Neural progenitor cell (in vitro differentiated cells): ENCODE measurements around the gene RPN2. TPM values are rescaled to one million over a fixed set of nuclear protein-coding genes. Genes with fewer than 3 reads are reported as not detected.

Experiments
- DNase-seq: peaks from one replicate; pipeline ENCODE4 v3.0.0-alpha.2; 2016; ENCODE audit warnings: low spot score
- H2AFZ ChIP-seq: fragments of 200-600 bp; sonication (generic); replicated peaks from 2 replicates; pipeline ENCODE4 v1.6.1; 2016; ENCODE audit warnings: antibody characterized with exemption
- H3F3A ChIP-seq: fragments of 200-600 bp; sonication (generic); 2 replicates; pipeline ENCODE4 v1.6.1; 2016; ENCODE audit warnings: antibody characterized with exemption, low read depth
- H3K27ac ChIP-seq: fragments of 200-600 bp; sonication (generic); 2 replicates; pipeline ENCODE4 v1.5.1; 2016; ENCODE audit warnings: mild to moderate bottlenecking
- H3K27me3 ChIP-seq: fragments of 200-600 bp; sonication (generic); 2 replicates; pipeline ENCODE4 v1.6.1; 2016; ENCODE audit warnings: mild to moderate bottlenecking, moderate library complexity
- H3K36me3 ChIP-seq: fragments of 200-600 bp; sonication (generic); 2 replicates; pipeline ENCODE4 v1.5.1; 2016
- H3K4me1 ChIP-seq: fragments of 200-600 bp; sonication (generic); 2 replicates; pipeline ENCODE4 v1.6.1; 2016; ENCODE audit warnings: mixed run types
- H3K4me2 ChIP-seq: fragments of 200-600 bp; sonication (generic); 2 replicates; pipeline ENCODE4 v1.6.1; 2016
- H3K4me3 ChIP-seq: fragments of 200-600 bp; sonication (generic); 2 replicates; pipeline ENCODE4 v1.5.1; 2016
- H3K79me2 ChIP-seq: fragments of 200-600 bp; sonication (generic); 2 replicates; pipeline ENCODE4 v1.6.1; 2016; ENCODE audit warnings: low read depth
- H3K9ac ChIP-seq: fragments of 200-600 bp; sonication (generic); 2 replicates; pipeline ENCODE4 v1.6.1; 2016
- H3K9me3 ChIP-seq: fragments of 200-600 bp; sonication (generic); 2 replicates; pipeline ENCODE4 v1.5.1; 2016; ENCODE audit warnings: low read depth
- H4K20me1 ChIP-seq: fragments of 200-600 bp; sonication (generic); 2 replicates; pipeline ENCODE4 v1.6.1; 2016; ENCODE audit warnings: low read depth
- H3K27ac Mint-ChIP-seq: 3 replicates; pipeline ENCODE4 v1.8.0; 2021; ENCODE audit warnings: mixed read lengths
- H3K27me3 Mint-ChIP-seq: 2 replicates; pipeline ENCODE4 v1.8.0; 2022; ENCODE audit warnings: low read depth, mild to moderate bottlenecking, inconsistent platforms, moderate library complexity, mixed read lengths; ENCODE audit not compliant: insufficient read depth
- H3K36me3 Mint-ChIP-seq: 3 replicates; pipeline ENCODE4 v1.8.0; 2021; ENCODE audit warnings: mixed read lengths
- H3K4me1 Mint-ChIP-seq: 3 replicates; pipeline ENCODE4 v1.8.0; 2021; ENCODE audit warnings: mixed read lengths
- H3K4me3 Mint-ChIP-seq: 3 replicates; pipeline ENCODE4 v1.8.0; 2021; ENCODE audit warnings: mild to moderate bottlenecking, moderate library complexity, mixed read lengths
- H3K9me3 Mint-ChIP-seq: 3 replicates; pipeline ENCODE4 v1.8.0; 2020; ENCODE audit warnings: mixed read lengths
- CTCF ChIP-seq: fragments of 200-600 bp; sonication (generic); IDR thresholded peaks from 2 replicates; pipeline ENCODE4 v1.5.1; 2017; ENCODE audit warnings: antibody characterized with exemption, mild to moderate bottlenecking
- EZH2 ChIP-seq: fragments of 200-600 bp; sonication (generic); IDR thresholded peaks from 2 replicates; pipeline ENCODE4 v1.6.1; 2017; ENCODE audit warnings: antibody characterized with exemption, mild to moderate bottlenecking, moderate library complexity
- EZH2phosphoT487 ChIP-seq: fragments of 200-600 bp; sonication (generic); IDR thresholded peaks from 2 replicates; pipeline ENCODE4 v1.6.1; 2017; ENCODE audit warnings: antibody characterized with exemption
- total RNA-seq: library from RNA; depleted of rRNA; stranded (reverse); fragments of >200 nt; gene quantifications from 2 replicates; pipeline ENCODE4 v1.2.3, GENCODE V29; 2015; ENCODE audit warnings: low replicate concordance

RPN2 gene
- total RNA-seq, 1 donor from 2014 or later = 249 TPM

- H3K36me3 ChIP-seq = peaks cover 9% of the 10 kb centered on the region
- TF ChIP-seq EZH2phosphoT487 (no peak), EZH2 (no peak), CTCF (no peak)
- H3F3A ChIP-seq = peaks cover 74% of the 10 kb centered on the region
- no peaks in the 10 kb centered on the region for H3K27me3 ChIP-seq
- H3K9ac ChIP-seq = no peak overlapping the region
- H3K4me3 ChIP-seq = no peak overlapping the region
- Mint-ChIP-seq H3K4me3 (no peak overlapping the region), H3K9me3 (no peaks in the 10 kb centered on the region), H3K36me3 (peaks cover 50% of the 10 kb centered on the region), H3K27me3 (no peaks in the 10 kb centered on the region), H3K4me1 (peaks cover 48% of the 10 kb centered on the region), H3K27ac (peak overlapping the region; percentile 53)
- no peaks in the 10 kb centered on the region for H4K20me1 ChIP-seq
- H3K79me2 ChIP-seq = peaks cover 6% of the 10 kb centered on the region
- no peak overlapping the region for H2AFZ ChIP-seq
- DNase-seq = peak; percentile 75
- peaks cover 61% of the 10 kb centered on the region for H3K4me1 ChIP-seq
- peak overlapping the region; percentile 46 for H3K4me2 ChIP-seq
- peak overlapping the region; percentile 96 for H3K27ac ChIP-seq
- no peaks in the 10 kb centered on the region for H3K9me3 ChIP-seq
These were observed 50.2 kb downstream of the RPN2 start for GRCh38 chr20:37229357-37229756.

- no peak overlapping the region for H3K27ac Mint-ChIP-seq
- no peaks in the 10 kb centered on the region for H3K9me3 Mint-ChIP-seq
- H3K4me1 Mint-ChIP-seq = peaks cover 53% of the 10 kb centered on the region
- Histone ChIP-seq H3K9ac (peak overlapping the region; percentile 2), H3K4me3 (no peak overlapping the region), H2AFZ (no peak overlapping the region), H3K9me3 (no peaks in the 10 kb centered on the region), H3K79me2 (peaks cover 6% of the 10 kb centered on the region), H3K27ac (peak overlapping the region; percentile 96), H3K27me3 (no peaks in the 10 kb centered on the region), H3K36me3 (peaks cover 17% of the 10 kb centered on the region), H3F3A (peaks cover 74% of the 10 kb centered on the region), H3K4me2 (peak overlapping the region; percentile 46), H4K20me1 (no peaks in the 10 kb centered on the region), H3K4me1 (peaks cover 61% of the 10 kb centered on the region)
- DNase-seq = no peak
- no peak for TF ChIP-seq EZH2phosphoT487
- no peak for TF ChIP-seq CTCF
- no peak for TF ChIP-seq EZH2
- no peak overlapping the region for H3K4me3 Mint-ChIP-seq
- no peaks in the 10 kb centered on the region for H3K27me3 Mint-ChIP-seq
- peaks cover 48% of the 10 kb centered on the region for H3K36me3 Mint-ChIP-seq
These were observed 51.1 kb downstream of the RPN2 start for GRCh38 chr20:37230200-37230599.

GRCh38 chr20:37231947-37232630 is 53.0 kb downstream of the RPN2 start:
- Mint-ChIP-seq H3K36me3 (peaks cover 56% of the 10 kb centered on the region), H3K4me1 (peaks cover 53% of the 10 kb centered on the region), H3K4me3 (no peak overlapping the region), H3K27me3 (no peaks in the 10 kb centered on the region), H3K27ac (peak overlapping the region; percentile 86), H3K9me3 (no peaks in the 10 kb centered on the region)
- no peaks in the 10 kb centered on the region for H3K27me3 ChIP-seq
- H3K27ac ChIP-seq = peak overlapping the region; percentile 96
- H2AFZ ChIP-seq = no peak overlapping the region
- peaks cover 6% of the 10 kb centered on the region for H3K79me2 ChIP-seq
- peaks cover 60% of the 10 kb centered on the region for H3F3A ChIP-seq
- no peaks in the 10 kb centered on the region for H3K9me3 ChIP-seq
- peak overlapping the region; percentile 5 for H3K4me2 ChIP-seq
- H3K4me3 ChIP-seq = no peak overlapping the region
- DNase-seq = peak; percentile 72
- H4K20me1 ChIP-seq = no peaks in the 10 kb centered on the region
- H3K4me1 ChIP-seq = peaks cover 52% of the 10 kb centered on the region
- H3K36me3 ChIP-seq = peaks cover 27% of the 10 kb centered on the region
- H3K9ac ChIP-seq = no peak overlapping the region
- no peak for TF ChIP-seq CTCF
- no peak for TF ChIP-seq EZH2
- no peak for TF ChIP-seq EZH2phosphoT487
